Epithelial cell of proximal tubule (primary cell): ENCODE results near the gene NETO2. TPM values are rescaled to one million over a fixed set of nuclear protein-coding genes. Genes with fewer than 3 reads are reported as not detected.

ENCODE experiments used
- DNase-seq: peaks from one replicate; pipeline ENCODE4 v3.0.0-alpha.2; 2011; ENCODE audit warnings: low read depth
- H3K4me3 ChIP-seq: 2 replicates; pipeline ENCODE4 v1.5.1; 2011; ENCODE audit warnings: low read depth, mild to moderate bottlenecking, low read length
- total RNA-seq: library from RNA; depleted of rRNA; stranded (reverse); fragments of >200 nt; gene quantifications from 2 replicates; pipeline ENCODE4 v1.2.3, GENCODE V29; 2015
- TF ChIP-seq, protein P1 (sequence below): conservative IDR thresholded peaks from 2 replicates; pipeline ENCODE4 v1.5.1; 2012; ENCODE audit warnings: low read depth, mild to moderate bottlenecking, low read length

The NETO2 gene
- total RNA-seq, 1 donor from 2014 or later, result 41.2 TPM

DNA sequence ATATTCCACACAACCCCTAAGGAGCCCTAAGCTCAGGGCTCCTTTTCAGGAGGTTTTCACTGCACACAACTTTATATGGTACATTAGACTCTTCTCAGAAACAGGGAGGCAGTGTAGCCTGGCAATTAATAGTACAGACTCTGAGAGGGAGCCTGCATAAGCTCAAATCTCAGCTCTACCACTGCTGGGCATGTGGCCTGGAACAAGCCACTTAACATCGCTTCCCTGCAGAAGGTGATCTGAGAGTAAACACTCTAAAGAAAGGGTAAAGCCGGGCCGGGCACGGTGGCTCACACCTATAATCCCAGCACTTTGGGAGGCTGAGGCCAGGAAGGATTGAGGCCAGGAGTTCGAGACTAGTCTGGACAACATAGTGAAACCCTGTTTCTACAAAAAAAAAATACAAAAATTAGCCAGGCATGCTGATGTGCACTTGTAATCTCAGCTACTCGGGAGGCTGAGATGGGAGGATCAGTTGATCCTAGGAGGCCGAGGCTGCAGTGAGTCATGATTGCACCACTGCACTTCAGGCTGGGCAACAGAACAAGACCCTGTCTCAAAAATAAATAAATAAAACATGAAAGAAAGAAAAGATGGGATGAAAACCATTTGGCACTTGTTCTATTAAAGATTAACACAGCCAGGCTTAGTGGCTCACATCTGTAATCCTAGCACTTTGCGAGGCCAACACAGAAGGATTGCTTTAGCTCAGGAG is 99.6 kb downstream of the NETO2 start:
- TF ChIP-seq, protein P1, sequence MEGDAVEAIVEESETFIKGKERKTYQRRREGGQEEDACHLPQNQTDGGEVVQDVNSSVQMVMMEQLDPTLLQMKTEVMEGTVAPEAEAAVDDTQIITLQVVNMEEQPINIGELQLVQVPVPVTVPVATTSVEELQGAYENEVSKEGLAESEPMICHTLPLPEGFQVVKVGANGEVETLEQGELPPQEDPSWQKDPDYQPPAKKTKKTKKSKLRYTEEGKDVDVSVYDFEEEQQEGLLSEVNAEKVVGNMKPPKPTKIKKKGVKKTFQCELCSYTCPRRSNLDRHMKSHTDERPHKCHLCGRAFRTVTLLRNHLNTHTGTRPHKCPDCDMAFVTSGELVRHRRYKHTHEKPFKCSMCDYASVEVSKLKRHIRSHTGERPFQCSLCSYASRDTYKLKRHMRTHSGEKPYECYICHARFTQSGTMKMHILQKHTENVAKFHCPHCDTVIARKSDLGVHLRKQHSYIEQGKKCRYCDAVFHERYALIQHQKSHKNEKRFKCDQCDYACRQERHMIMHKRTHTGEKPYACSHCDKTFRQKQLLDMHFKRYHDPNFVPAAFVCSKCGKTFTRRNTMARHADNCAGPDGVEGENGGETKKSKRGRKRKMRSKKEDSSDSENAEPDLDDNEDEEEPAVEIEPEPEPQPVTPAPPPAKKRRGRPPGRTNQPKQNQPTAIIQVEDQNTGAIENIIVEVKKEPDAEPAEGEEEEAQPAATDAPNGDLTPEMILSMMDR, result no peak
- no peak overlapping the region for H3K4me3 ChIP-seq
- no peak for DNase-seq

DNA sequence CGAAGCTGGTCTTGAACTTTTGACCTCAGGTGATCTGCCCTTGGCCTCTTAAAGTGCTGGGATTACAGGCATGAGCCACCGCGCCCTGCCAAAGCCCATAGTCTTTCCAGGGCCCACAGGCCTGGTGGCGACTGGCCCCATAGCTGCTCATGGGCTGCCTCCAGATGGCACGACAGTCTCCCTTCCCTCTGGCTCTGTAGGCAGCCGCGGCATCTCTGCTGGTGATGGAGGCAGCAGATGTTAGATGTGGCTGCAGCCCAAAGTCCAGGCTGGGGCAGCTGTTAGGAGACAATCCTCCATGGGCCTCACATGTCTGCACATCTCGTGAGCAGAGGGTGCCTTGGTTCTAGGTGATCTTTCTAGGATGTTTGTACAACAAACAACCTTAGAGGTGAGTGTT is 100.5 kb downstream of the NETO2 start:
- TF ChIP-seq, protein P1, result no peak
- DNase-seq, result no peak
- no peak overlapping the region for H3K4me3 ChIP-seq

DNA sequence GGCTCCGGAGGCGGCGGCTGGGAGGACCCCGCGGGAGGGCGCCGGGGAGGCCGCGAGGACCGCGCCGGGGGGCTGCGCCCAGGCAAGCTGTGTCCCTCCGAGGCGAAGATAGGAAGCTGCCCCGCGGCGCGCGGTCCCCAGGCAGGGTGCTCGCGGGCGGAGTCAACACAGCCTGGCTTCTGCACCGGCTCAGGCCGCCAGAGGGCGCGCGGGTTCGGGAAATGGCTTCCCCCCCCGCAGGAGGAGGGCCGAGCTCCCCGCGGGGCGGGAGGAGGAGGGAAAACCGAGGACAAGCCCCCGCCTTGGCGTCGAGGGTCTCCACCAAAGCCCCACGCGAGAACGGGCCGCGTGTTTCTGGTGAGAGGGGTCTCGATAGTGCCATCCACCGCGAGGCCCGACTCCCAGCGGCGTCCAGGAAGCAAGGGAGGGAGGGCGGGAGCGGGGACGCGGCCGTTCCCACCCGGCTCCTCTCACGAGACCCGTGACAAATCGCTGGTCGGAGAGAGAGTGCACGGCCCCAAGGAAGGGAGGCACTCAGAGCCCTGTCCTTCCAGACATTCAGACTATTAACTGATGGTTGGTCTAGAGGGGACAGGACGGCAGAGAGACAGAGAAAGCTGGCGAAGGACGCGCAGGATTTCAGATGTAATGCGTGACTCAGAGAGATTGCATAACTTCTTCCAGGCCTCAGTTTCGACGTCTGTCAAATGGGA is 105.8 kb downstream of the NETO2 start:
- H3K4me3 ChIP-seq, result peak overlapping the region; percentile 63
- TF ChIP-seq, protein P1, result peak; percentile 82
- no peak for DNase-seq

DNA sequence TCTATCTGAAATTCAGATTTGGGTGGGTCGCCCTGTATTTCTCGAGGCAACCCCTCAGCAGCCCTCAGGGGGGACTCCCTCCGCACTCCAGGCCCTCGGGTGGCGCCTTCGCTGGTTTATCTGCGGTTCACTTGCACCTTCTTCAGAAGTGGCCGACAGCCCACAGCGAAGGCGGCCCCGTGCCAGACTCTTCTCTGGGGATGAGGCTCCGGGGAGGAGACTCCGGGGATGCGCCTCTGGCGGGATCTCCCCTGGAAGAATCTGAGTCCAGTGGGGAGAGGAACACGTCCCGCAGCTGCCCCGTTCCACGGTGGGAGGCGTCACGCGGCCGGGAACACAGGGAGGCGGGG is 106.4 kb downstream of the NETO2 start:
- no peak for DNase-seq
- TF ChIP-seq, protein P1, result no peak
- peak overlapping the region; percentile 63 for H3K4me3 ChIP-seq

DNA sequence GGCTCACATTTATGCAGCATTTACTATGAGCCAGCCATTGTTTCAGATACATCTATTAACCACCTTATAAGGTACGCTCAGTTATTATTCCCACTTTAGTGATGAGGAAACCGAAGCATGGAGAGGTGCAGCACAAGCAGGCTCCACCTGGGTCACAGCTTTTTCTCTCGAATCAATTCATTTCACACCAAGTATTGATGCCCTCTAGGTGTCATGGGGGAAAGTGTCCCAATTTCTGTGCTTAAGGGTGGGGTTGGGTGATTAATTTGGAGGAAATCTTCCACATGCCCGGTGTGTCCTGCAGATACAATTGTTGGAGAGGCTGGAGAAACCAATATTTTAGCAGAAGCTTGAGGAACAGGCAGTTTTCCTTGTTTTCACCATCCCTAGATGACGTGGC is 107.5 kb downstream of the NETO2 start:
- no peak for DNase-seq
- H3K4me3 ChIP-seq, result no peak overlapping the region
- TF ChIP-seq, protein P1, result no peak

DNA sequence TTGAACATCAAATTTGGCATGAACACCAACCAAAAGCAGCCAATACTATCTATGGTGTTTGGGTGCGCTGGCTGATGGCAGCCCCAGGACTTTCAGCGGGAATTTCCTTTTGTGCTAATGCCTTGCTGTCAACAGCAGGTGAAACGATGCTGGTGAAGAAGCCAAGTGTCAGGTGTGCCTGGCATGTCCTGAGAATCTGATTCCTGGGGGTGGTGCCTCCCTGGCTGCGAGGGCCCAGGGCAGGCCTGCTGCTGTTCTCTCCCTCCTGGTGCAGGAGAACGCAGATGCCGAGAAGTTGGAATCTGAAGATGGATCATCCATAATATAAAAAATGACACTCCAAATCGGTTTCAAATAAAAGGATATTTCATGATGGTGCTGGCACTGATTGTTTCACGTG is 108.3 kb downstream of the NETO2 start:
- no peak overlapping the region for H3K4me3 ChIP-seq
- TF ChIP-seq, protein P1, result no peak
- no peak for DNase-seq
